AG08395 (cell line): ENCODE data around the gene CTDSP1.

ENCODE experiments used
- DNase-seq: peaks from one replicate; pipeline ENCODE4 v3.0.0; 2012; ENCODE audit warnings: mixed read lengths, low spot score

Gene CTDSP1

GRCh38 chr2:218427741-218428140 lies 28.1 kb downstream of the CTDSP1 start:
- DNase-seq: no peak

GRCh38 chr2:218428846-218429558 lies 29.3 kb downstream of the CTDSP1 start:
- no peak for DNase-seq

DNA sequence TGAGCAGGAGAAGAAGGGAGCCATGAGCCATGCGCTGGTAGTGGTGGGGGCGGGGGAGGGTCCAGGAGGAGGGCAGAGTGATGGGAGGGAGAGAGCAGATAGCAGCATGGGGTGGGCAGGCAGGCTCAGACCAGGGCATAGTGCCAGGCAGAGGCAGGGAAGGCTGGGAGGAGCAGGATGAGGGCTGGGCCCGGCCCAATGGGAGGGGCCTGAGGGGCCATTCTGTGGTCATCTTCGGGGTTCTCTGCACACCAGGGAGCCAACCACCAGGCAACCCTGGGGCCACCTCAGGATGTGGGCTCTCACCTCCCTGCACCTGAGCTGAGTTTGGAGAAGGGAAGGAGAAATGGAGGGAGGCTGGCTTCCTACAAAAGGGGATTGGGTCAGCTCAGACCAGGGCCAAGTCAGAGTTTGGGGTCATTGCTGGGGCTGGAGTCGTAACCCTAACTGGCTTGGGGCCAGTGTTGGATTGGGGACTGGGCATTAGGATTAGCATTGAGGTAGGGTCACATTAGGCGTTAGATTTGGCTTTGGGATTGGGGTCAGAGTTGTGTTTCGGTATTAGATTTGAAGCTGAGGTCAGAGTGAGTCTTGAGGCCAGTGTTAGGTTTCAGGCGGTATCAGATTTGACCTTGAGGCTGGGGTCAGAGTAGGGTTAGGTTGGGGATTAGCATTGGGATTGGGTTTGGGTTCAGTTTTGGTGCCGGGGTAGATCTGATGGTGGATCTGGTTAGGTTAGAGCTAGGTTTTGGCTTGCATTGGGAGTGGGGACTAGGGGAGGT lies 30.4 kb downstream of the CTDSP1 start:
- no peak for DNase-seq

DNA sequence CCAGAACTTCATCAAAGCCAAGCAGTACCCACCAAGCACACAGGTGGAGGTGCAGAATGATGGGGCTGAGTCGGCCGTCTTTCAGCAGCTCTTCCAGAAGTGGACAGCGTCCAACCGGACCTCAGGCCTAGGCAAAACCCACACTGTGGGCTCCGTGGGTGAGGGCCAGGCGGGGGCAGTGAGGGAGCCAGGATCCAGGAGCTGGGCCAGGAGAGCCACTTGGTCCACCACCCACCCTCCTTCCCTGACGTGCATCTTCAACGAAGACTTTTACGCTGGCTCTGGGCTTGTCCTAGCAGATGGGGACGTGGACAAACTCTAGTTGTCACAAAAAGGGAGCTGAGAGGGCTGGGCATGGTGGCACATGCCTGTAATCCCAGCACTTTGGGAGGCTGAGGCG lies 31.1 kb downstream of the CTDSP1 start:
- no peak for DNase-seq

DNA sequence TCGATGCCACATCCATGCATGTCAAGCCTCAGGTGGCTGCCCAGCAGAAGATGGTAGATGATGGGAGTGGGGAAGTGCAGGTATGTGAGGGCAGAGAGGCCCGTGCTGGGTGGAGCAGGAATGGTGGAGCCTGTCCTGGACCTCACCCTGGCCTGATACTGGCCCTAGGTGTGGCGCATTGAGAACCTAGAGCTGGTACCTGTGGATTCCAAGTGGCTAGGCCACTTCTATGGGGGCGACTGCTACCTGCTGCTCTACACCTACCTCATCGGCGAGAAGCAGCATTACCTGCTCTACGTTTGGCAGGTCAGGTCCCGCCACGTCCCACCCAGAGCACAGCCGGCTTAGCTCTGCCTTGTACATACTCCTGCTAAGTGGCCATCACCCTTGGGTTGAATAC lies 32.2 kb downstream of the CTDSP1 start:
- DNase-seq: no peak

- DNase-seq: no peak
Measured at GRCh38 chr2:218432676-218433365, 33.2 kb downstream of the CTDSP1 start.

GRCh38 chr2:218434456-218434855 lies 34.8 kb downstream of the CTDSP1 start:
- no peak for DNase-seq

DNA sequence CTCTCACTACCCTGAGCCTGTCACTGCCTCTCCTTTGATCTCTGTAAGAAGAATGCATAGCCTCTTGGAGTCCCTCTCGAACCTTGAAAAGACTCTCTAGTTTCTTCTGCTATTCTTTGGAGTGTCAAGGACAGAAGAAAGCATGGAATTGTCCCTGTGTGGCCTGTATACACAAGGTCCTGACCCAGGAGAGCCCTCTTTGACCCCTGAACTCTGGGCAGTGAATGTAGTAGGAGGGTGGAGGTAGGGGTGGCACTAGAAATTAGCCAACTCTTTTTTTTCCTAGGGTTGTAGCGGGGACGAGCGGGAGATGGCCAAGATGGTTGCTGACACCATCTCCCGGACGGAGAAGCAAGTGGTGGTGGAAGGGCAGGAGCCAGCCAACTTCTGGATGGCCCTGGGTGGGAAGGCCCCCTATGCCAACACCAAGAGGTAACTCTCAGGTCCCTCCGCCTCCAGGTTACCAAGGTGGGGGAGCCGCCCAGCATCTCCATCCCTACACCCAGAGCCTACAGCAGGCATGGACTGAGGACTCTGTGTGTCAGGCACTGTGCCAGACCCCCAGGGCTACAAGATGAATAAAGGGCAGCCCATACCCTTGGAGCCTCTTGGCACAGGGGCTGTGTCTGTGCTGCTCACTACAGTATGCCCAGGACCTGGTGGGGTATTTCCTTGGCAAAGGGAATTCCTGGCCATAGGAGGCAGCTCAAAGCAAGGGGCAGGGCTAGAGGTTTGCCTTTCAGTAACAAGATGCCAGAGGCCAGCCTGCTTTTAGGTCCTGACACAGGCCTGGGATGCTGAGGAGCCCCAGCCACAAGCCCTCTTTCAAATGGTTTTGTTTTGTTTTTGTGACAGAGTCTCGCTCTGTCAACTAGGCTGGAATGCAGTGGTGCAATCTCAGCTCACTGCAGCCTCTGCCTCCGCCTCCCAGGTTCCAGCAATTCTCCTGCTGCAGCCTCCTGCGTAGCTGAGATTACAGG lies 35.6 kb downstream of the CTDSP1 start:
- no peak for DNase-seq

DNA sequence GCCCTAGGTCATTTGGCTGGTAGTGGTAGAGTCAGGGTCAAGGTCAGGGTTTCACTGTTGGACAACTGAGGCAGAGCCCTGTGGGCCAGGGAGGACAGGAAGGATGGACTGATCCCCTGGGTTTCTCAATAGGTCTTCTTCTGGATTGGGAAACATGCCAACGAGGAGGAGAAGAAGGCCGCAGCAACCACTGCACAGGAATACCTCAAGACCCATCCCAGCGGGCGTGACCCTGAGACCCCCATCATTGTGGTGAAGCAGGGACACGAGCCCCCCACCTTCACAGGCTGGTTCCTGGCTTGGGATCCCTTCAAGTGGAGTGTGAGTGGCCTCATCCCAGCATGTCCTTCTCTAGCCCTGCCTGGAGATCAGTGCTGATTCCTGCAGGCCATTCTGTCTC lies 37.3 kb downstream of the CTDSP1 start:
- DNase-seq: no peak

DNA sequence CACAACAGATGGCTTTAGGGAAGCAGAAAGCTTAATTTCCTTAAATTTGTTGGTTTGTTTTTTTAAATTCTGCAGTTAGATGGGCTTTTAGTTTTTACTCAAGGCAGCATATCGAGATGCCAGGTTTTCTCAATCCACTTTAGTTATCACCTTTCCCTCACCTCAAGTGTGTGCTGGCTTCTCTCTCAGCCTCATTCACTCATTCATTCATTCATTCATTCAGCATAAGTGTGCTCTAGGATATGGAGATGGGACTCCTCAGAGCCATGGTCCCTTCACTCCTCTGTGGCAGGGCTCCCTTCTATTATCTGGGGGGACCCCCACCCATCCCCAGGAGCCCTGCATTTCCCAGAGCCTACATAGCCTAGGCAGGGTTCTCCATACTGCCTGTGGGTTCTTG lies 38.3 kb downstream of the CTDSP1 start:
- DNase-seq: no peak

DNA sequence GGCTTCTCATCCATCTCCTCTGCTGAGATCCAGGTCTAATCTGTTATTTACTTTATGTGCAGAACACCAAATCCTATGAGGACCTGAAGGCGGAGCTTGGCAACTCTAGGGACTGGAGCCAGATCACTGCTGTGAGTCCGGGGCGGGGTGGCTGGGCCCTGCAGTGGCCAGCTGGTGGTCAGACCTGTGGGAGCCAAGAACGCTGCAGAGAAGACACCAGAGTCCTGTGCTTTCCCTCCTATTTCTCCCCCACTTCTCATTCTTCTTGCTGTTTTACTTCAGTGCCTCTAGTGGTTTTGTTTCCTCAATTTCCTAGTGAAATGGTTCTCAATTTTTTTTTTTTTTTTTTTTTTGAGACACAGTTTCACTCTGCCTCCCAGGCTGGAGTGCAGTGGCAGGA lies 38.9 kb downstream of the CTDSP1 start:
- DNase-seq: no peak

DNA sequence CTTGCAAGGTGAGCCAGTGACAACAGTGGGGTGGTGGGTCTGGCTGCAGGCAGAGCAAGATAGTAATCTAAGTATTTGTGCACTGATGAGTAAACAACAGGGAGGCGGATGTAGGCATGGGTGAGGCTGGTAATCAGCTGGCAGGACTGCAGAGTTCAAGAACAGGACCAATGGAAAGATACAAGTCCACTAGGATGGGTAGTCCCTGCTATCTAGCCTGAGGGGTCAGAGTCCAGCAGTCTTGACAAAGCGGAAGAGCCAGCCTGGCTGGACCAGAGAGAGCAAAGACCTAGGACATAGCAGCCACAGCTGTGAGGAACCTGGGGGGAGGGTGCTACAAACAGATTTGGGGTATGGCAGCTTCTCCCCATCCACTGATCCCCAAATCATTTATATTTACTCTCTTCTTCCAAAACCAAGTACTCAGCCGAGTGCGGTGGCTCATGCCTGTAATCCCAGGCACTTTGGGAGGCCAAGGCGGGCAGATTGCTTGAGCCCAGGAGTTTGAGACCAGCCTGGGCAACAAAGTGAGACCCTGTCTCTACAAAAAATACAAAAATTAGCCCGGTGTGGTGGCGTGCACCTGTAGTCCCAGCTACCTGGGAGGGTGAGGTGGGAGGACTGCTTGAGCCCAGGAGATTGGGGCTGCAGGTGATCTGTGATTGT lies 45.2 kb downstream of the CTDSP1 start:
- DNase-seq: no peak

DNA sequence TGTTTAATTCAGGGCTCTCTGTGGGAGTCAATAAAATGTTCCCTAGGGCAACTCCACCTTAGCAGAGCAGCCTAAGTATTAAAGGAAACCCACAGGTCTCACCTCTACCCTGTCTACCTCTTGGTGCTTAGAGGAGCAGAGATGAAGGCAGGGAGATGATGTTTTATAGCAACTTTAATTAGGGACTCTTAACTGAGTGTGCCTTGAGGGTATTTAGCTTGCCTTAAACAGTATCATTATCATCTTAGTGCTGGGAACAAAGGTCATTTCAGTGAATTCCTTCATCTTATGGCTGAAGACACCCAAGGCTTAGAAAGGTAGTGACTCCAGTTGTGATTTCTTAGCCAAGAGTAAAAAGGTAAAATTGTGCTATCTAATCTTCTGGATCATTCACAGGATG lies 45.9 kb downstream of the CTDSP1 start:
- DNase-seq: no peak

GRCh38 chr2:218446547-218446946 lies 46.9 kb downstream of the CTDSP1 start:
- no peak for DNase-seq

DNA sequence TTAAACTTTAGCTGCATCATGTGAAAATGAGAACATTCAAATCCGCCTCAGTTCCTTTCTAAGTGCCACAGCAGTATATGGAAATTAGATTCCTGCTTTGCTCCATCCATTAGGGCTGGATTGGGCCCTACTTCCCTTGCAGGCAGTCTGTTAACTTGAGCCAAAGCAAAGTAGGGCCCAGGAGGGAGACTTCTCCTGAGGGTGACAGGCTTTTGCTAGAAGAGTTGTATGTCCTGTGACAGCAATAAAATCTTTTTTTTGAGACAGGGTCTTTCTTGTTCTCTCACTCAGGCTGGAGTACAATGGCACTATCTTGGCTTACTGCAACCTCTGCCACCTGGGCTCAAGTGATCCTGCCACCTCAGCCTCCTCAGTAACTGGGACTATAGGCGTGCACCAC lies 47.4 kb downstream of the CTDSP1 start:
- no peak for DNase-seq

GRCh38 chr2:218448934-218449333 lies 49.3 kb downstream of the CTDSP1 start:
- peak; percentile 36 for DNase-seq

- DNase-seq: no peak
Measured at GRCh38 chr2:218452079-218452478, 52.4 kb downstream of the CTDSP1 start.
